Thyroid gland (tissue), 4 donors: Measurements from ENCODE around the gene RGCC. TPM values are rescaled to one million over a fixed set of nuclear protein-coding genes. Genes with fewer than 3 reads are reported as not detected.

Source experiments
- DNase-seq, 2 donors: peaks; one replicate each; pipeline ENCODE4 v3.0.0-alpha.2; 2019
- H3K27ac ChIP-seq, 3 donors: fragments of 200-600 bp; sonication (generic); 1 replicate in 2 of 3; 2 replicates in 1 of 3; pipeline ENCODE4 v1.5.1; 2016 to 2019; ENCODE audit warnings: mild to moderate bottlenecking in 1 of 3, moderate library complexity in 1 of 3
- H3K27me3 ChIP-seq: fragments of 200-600 bp; sonication (generic); one replicate; pipeline ENCODE4 v1.5.1; 2019
- H3K36me3 ChIP-seq, 2 donors: fragments of 200-600 bp; sonication (generic); one replicate each; pipeline ENCODE4 v1.5.1; 2016 to 2019
- H3K4me1 ChIP-seq, 2 donors: fragments of 200-600 bp; sonication (generic); one replicate each; pipeline ENCODE4 v1.5.1; 2017 to 2019
- H3K4me3 ChIP-seq, 3 donors: fragments of 200-600 bp; sonication (generic); replicated peaks in 1 of 3; 1 replicate in 2 of 3; 2 replicates in 1 of 3; pipeline ENCODE4 v1.5.1; 2016; ENCODE audit warnings: mild to moderate bottlenecking in 1 of 3
- H3K9me3 ChIP-seq: fragments of 200-600 bp; sonication (generic); one replicate; pipeline ENCODE4 v1.5.1; 2017
- CTCF ChIP-seq, 6 experiments: fragments of 200-600 bp in 3 of 6; fragments of 450-650 bp in 3 of 6; sonication (generic) in 3 of 6; IDR thresholded peaks; one replicate each; pipeline ENCODE4 v1.5.1; 2016 to 2019; ENCODE audit warnings: antibody characterized with exemption in 6 of 6, mild to moderate bottlenecking in 2 of 6, inconsistent platforms in 1 of 6, moderate library complexity in 1 of 6
- POLR2A ChIP-seq, 2 donors: fragments of 450-650 bp; IDR thresholded peaks; one replicate each; pipeline ENCODE4 v1.6.1; 2017; ENCODE audit warnings: antibody characterized with exemption in 2 of 2, mild to moderate bottlenecking in 2 of 2, moderate library complexity in 1 of 2
- WGBS, 2 donors: methylation state at CpG; one replicate each; pipeline ENCODE4 v1.1.5; 2017; 5-methylcytosine and 5-hydroxymethylcytosine counted together
- intact Hi-C: fragments of 100-400 bp; cut with DNase I; formaldehyde crosslinking; loops from one replicate; pipeline ENCODE4 v1.15.1; 2023
- total RNA-seq, 4 donors: library from RNA; depleted of rRNA; stranded (reverse); fragments of >200 nt; gene quantifications; one replicate each; pipeline ENCODE4 v1.2.3, GENCODE V29; 2016

Gene RGCC
- total RNA-seq, 4 donors from 2014 or later, result 84.8 to 162 (median 127) TPM

GRCh38 chr13:41453620-41454019 is 3.7 kb upstream of the RGCC start:
- no peaks in the 10 kb centered on the region for H3K36me3 ChIP-seq
- no peak overlapping the region for H3K4me3 ChIP-seq
- H3K9me3 ChIP-seq, result no peaks in the 10 kb centered on the region
- no peak for TF ChIP-seq POLR2A (IDR thresholded peaks at IDR 0.05)
- TF ChIP-seq CTCF (IDR thresholded peaks at IDR 0.05), result no peak
- no peaks in the 10 kb centered on the region for H3K27me3 ChIP-seq
- H3K27ac ChIP-seq, result no peak overlapping the region
- intact Hi-C loops, result no loop called here
- WGBS, 2 donors, result 91 to 93% methylated on average over 7 of the region's 7 CpGs
- DNase-seq, result no peak
- peaks cover 6% of the 10 kb centered on the region in 2 donors for H3K4me1 ChIP-seq

GRCh38 chr13:41454170-41454569 is 3.2 kb upstream of the RGCC start:
- TF ChIP-seq CTCF (IDR thresholded peaks at IDR 0.05), result no peak
- no peak for TF ChIP-seq POLR2A (IDR thresholded peaks at IDR 0.05)
- Histone ChIP-seq H3K27me3 (no peaks in the 10 kb centered on the region), H3K4me1 (peaks cover 6% of the 10 kb centered on the region in 2 donors), H3K4me3 (no peak overlapping the region), H3K36me3 (no peaks in the 10 kb centered on the region), H3K27ac (no peak overlapping the region), H3K9me3 (no peaks in the 10 kb centered on the region)
- WGBS, 2 donors, result 90 to 95% methylated on average over 22 of the region's 22 CpGs
- intact Hi-C loops, result no loop called here
- DNase-seq, result no peak

- H3K27ac ChIP-seq, result no peak overlapping the region
- 34 to 36% methylated on average over 18 to 19 of the region's 19 CpGs for WGBS, 2 donors
- TF ChIP-seq POLR2A (IDR thresholded peaks at IDR 0.05) (no peak), CTCF (IDR thresholded peaks at IDR 0.05) (no peak)
- DNase-seq, result no peak
- no peaks in the 10 kb centered on the region for H3K27me3 ChIP-seq
- H3K36me3 ChIP-seq, result no peaks in the 10 kb centered on the region
- intact Hi-C loops, result no loop called here
- no peaks in the 10 kb centered on the region for H3K9me3 ChIP-seq
- peaks cover 6% of the 10 kb centered on the region in 2 donors for H3K4me1 ChIP-seq
- H3K4me3 ChIP-seq, result no peak overlapping the region
Observed at GRCh38 chr13:41455725-41456419, 1.5 kb upstream of the RGCC start.

DNA sequence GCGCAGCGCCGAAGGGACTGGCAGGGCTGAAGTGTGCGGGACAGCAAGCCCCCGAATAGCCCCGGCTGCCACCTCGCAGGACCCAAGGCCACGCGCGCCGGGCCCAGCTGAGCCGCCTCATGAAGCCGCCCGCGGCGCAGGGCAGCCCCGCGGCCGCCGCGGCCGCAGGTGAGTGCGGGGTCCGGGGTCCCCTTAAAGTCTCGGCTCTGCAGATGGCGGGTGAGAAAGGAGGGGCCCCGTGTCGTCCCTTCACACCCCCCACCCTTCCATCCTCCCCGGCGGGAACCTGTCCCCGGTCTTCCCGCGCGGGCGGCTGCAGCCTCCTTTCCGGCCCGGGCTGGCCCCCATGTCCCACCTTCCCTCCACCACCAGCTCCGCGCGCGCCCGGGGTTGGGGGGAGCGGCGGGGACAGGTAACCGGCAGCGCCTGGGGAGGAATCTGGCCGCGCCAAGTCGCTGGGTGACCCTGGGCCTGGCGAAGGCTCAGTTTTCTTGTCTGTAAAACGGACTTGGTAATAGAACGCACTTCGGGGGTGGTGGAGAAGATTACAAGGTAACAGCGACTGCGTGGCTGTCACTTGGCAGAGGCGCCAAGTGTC is 338 bp downstream of the RGCC start:
- H3K27ac ChIP-seq, result peak overlapping the region in 2 of 3 donors; percentile 36 to 39

More for the DNA sequence above, 338 bp downstream of the RGCC start:
- H3K9me3 ChIP-seq, result no peaks in the 10 kb centered on the region
- DNase-seq, result no peak
- peaks cover 6% of the 10 kb centered on the region in 2 donors for H3K4me1 ChIP-seq
- peak overlapping the region; percentile 39 to 62 (median 42) for H3K4me3 ChIP-seq
- no peaks in the 10 kb centered on the region for H3K36me3 ChIP-seq
- WGBS, 2 donors, result 1% methylated on average over 13 to 30 of the region's 56 CpGs
- no peak for TF ChIP-seq CTCF (IDR thresholded peaks at IDR 0.05)
- peak in 1 of 2 donors; percentile 61 for TF ChIP-seq POLR2A (IDR thresholded peaks at IDR 0.05)
- H3K27me3 ChIP-seq, result no peaks in the 10 kb centered on the region
- intact Hi-C loops, result no loop called here
